Measurements from ENCODE around the gene UGT2A2.

GRCh38 chr4:69653147-69653546 is 13.7 kb upstream of the UGT2A2 start, which contains the start of gene UGT2A1:
- TF ChIP-seq POLR2AphosphoS5 (IDR thresholded peaks at IDR 0.05) = no peak
- TF ChIP-seq CTCF (IDR thresholded peaks at IDR 0.05) = no peak
- TF ChIP-seq POLR2A (IDR thresholded peaks at IDR 0.05) = no peak

Data from transverse colon (tissue), 4 donors.